Erythroblast (primary cell): ENCODE measurements around the gene TNFSF13B.

ENCODE experiments used
- GATA1 ChIP-seq: IDR thresholded peaks from 2 replicates; pipeline ENCODE4 v1.6.1; 2011; ENCODE audit warnings: low read depth, mild to moderate bottlenecking, control low read depth, low read length, moderate library complexity
- POLR2A ChIP-seq: IDR thresholded peaks from 2 replicates; pipeline ENCODE4 v1.6.1; 2011; ENCODE audit warnings: mild to moderate bottlenecking, low read length

DNA sequence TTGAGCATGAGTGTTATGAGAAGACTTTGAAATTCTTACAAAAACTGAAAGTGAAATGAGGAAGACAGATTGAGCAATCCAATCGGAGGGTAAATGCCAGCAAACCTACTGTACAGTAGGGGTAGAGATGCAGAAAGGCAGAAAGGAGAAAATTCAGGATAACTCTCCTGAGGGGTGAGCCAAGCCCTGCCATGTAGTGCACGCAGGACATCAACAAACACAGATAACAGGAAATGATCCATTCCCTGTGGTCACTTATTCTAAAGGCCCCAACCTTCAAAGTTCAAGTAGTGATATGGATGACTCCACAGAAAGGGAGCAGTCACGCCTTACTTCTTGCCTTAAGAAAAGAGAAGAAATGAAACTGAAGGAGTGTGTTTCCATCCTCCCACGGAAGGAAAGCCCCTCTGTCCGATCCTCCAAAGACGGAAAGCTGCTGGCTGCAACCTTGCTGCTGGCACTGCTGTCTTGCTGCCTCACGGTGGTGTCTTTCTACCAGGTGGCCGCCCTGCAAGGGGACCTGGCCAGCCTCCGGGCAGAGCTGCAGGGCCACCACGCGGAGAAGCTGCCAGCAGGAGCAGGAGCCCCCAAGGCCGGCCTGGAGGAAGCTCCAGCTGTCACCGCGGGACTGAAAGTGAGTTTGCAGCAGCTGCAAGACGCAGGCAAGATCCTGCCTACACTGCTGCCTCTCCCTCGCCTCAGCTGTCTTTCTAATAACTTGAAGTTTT lies at the start of gene TNFSF13B:
- TF ChIP-seq POLR2A (no peak), GATA1 (no peak)
